Thoracic aorta (tissue), 2 donors: ENCODE data around the gene SESN2. TPM values are rescaled to one million over a fixed set of nuclear protein-coding genes. Genes with fewer than 3 reads are reported as not detected.

Experiments used
- ATAC-seq: fragments of 150-250 bp; one replicate; pipeline ENCODE4 v1.8.0; 2017; ENCODE audit warnings: low read depth; ENCODE audit not compliant: insufficient number of reproducible peaks, low FRiP score
- DNase-seq: peaks from one replicate; pipeline ENCODE4 v3.0.0-alpha.2; 2020; ENCODE audit warnings: low spot score
- H3K27ac ChIP-seq, 2 donors: fragments of 200-600 bp; sonication (generic); 1 replicate in 1 of 2; 2 replicates in 1 of 2; pipeline ENCODE4 v1.5.1; 2016; ENCODE audit warnings: mild to moderate bottlenecking in 2 of 2, moderate library complexity in 2 of 2
- H3K27me3 ChIP-seq: fragments of 200-600 bp; sonication (generic); replicated peaks from 2 replicates; pipeline ENCODE4 v1.6.0; 2016; ENCODE audit warnings: mild to moderate bottlenecking; ENCODE audit not compliant: insufficient read depth
- H3K36me3 ChIP-seq: fragments of 200-600 bp; sonication (generic); one replicate; pipeline ENCODE4 v1.5.1; 2016
- H3K4me1 ChIP-seq, 2 donors: fragments of 200-600 bp; sonication (generic); 1 replicate in 1 of 2; 2 replicates in 1 of 2; pipeline versions ENCODE4 v1.5.1 to v1.6.0; 2016; ENCODE audit warnings: low read depth in 2 of 2, mild to moderate bottlenecking in 1 of 2; ENCODE audit not compliant: control insufficient read depth in 1 of 2
- H3K4me3 ChIP-seq: fragments of 200-600 bp; sonication (generic); 2 replicates; pipeline ENCODE4 v1.5.1; 2016; ENCODE audit warnings: mild to moderate bottlenecking
- H3K9me3 ChIP-seq: fragments of 200-600 bp; sonication (generic); 2 replicates; pipeline ENCODE4 v1.5.1; 2016
- total RNA-seq, 2 donors: library from RNA; depleted of rRNA; stranded (reverse); fragments of >200 nt; gene quantifications; one replicate each; pipeline versions ENCODE4 v1.1.0 to v1.2.3, GENCODE V29; 2016
- TF ChIP-seq, protein P1 (sequence below): fragments of 200-600 bp; sonication (generic); IDR thresholded peaks from one replicate; pipeline ENCODE4 v1.5.1; 2019; ENCODE audit warnings: antibody characterized with exemption

SESN2 gene
- total RNA-seq, 2 donors from 2014 or later = 10.9 to 12.6 TPM

DNA sequence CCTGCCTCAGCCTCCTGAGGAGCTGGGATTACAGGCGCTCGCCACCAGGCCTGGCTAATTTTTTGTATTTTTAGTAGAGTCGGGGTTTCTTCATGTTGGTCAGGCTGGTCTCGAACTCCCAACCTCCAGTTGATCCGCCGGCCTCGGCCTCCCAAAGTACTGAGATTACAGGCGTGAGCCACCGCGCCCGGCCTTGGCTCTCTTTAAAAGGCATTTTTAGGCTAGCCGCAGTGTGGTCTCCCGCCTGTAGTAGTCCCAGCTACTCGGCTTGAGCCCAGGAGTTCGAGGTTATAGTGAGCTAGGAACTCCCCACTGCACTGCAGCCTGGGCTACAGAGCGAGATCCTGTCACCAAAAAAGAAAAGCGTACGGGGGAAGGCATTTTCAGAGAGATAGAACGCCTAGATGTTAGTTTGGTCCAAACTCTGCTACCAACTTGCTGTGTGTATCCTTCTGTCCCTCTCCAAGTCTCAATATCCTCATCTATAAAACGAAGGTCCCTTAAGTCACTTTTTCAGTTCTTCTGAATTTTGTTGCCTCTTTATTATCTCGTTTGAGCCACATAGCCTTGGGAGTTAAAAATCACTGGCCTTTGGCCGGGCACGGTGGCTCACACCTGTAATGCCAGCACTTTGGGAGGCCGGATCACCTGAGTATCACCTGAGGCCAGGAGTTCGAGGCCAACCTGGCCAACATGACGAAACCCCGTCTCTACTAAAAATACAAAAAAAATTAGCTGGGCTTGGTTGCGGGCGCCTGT is 70.3 kb downstream of the SESN2 start:
- TF ChIP-seq, protein P1, sequence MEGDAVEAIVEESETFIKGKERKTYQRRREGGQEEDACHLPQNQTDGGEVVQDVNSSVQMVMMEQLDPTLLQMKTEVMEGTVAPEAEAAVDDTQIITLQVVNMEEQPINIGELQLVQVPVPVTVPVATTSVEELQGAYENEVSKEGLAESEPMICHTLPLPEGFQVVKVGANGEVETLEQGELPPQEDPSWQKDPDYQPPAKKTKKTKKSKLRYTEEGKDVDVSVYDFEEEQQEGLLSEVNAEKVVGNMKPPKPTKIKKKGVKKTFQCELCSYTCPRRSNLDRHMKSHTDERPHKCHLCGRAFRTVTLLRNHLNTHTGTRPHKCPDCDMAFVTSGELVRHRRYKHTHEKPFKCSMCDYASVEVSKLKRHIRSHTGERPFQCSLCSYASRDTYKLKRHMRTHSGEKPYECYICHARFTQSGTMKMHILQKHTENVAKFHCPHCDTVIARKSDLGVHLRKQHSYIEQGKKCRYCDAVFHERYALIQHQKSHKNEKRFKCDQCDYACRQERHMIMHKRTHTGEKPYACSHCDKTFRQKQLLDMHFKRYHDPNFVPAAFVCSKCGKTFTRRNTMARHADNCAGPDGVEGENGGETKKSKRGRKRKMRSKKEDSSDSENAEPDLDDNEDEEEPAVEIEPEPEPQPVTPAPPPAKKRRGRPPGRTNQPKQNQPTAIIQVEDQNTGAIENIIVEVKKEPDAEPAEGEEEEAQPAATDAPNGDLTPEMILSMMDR = no peak
- Histone ChIP-seq H3K27ac (peak overlapping the region; percentile 75 to 89), H3K4me3 (peak overlapping the region; percentile 81)

More for the DNA sequence above, 70.3 kb downstream of the SESN2 start:
- Histone ChIP-seq H3K36me3 (peaks cover 14% of the 10 kb centered on the region), H3K4me1 (peaks cover 7% of the 10 kb centered on the region in 2 donors), H3K27me3 (no peaks in the 10 kb centered on the region), H3K9me3 (no peaks in the 10 kb centered on the region)
- ATAC-seq (peak; percentile 10), DNase-seq (no peak)

Other genes with a start within 250 kb of the SESN2 start
- 10 to 100 TPM; 11.0 to 18.7 TPM for gene EYA3, start 170.9 kb upstream of the SESN2 start, total RNA-seq
- 1 to 10 TPM; 6.5 to 9.2 TPM for gene PTAFR, start 82.8 kb upstream of the SESN2 start, total RNA-seq
- gene DNAJC8, start 26.5 kb upstream of the SESN2 start, total RNA-seq = 10 to 100 TPM; 33.3 to 60.4 TPM
- gene ATP5IF1, start 23.4 kb upstream of the SESN2 start, total RNA-seq = 100 to 1,000 TPM in 1 of 2 donors, 10 to 100 TPM in 1; 90.2 to 133 TPM
- gene MED18, start 69.5 kb downstream of the SESN2 start, total RNA-seq = 1 to 10 TPM; 7.6 to 9.4 TPM
- 10 to 100 TPM; 17.6 to 30.8 TPM for gene PHACTR4, start 110.2 kb downstream of the SESN2 start, total RNA-seq
- gene RCC1, start 246.5 kb downstream of the SESN2 start, total RNA-seq = 10 to 100 TPM in 1 of 2 donors, 1 to 10 TPM in 1; 6.2 to 10.1 TPM